ENCODE measurements around the gene POLR2B. TPM values are rescaled to one million over a fixed set of nuclear protein-coding genes. Genes with fewer than 3 reads are reported as not detected.
"Not testable (repeated sequence)": the region's sequence is repeated elsewhere in the genome, so short reads cannot be mapped to it uniquely, and the experiment has no call there.

The POLR2B gene
- total and polyA plus RNA-seq, 2 of the 4 experiments (the other 2 are of a cell fraction) = 74.0 to 106 TPM

DNA sequence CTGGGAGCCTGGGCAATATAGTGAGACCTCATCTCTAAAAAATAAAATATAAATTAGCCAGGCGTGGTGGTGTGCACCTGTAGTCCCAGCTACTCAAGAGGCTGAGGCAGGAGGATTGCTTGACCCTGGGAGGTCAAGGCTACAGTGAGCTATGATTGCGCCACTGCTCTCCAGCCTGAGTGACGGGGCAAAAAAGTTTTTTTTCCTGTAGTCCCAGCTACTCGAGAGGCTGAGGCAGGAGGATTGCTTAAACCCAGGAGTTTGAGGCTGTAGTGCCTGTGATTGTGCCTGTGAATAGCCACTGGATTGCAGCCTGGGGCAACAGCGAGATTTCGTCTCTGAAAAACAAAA lies 82.0 kb downstream of the POLR2B start:
- in situ Hi-C loops (cut with MboI; ENCODE audit: low sequenced_read_pairs); H4K5ac ChIP-seq (ENCODE audit: low read depth, low read length); H3K56ac ChIP-seq (ENCODE audit: extremely low read depth, insufficient read depth, low read length); ATAC-seq (ENCODE audit: low read depth); dilution Hi-C loops (cut with HindIII; ENCODE audit: low sequenced_read_pairs, unreplicated experiment); H2AK9ac ChIP-seq (replicated peaks; ENCODE audit: low read depth, low read length, poor library complexity); H4K91ac ChIP-seq (ENCODE audit: insufficient read depth, low read depth, low read length); H3K27ac ChIP-seq (ENCODE audit: insufficient read depth, low read length); H4K20me1 ChIP-seq (ENCODE audit: insufficient read depth, low read length); H3K4me3 ChIP-seq (ENCODE audit: insufficient read depth, low read depth, low read length); H3K9ac ChIP-seq (ENCODE audit: low read depth, low read length); H3K23ac ChIP-seq (ENCODE audit: low read depth, low read length); BruUV-seq (replicated peaks); intact Hi-C loops (cut with micrococcal nuclease); H3K9me3 ChIP-seq (ENCODE audit: control insufficient read depth, insufficient read depth, low read length); DNase-seq; H3K27me3 ChIP-seq (ENCODE audit: control insufficient read depth, insufficient read depth, low read length); H3K4me2 ChIP-seq (ENCODE audit: low read depth, low read length); CTCF ChIA-PET; H3K36me3 ChIP-seq (ENCODE audit: control insufficient read depth, insufficient read depth, low read length); POLR2A ChIA-PET (ENCODE audit: unreplicated experiment); H2AFZ ChIP-seq (replicated peaks; ENCODE audit: low read length, poor library complexity): not testable (repeated sequence)
- Histone ChIP-seq H2BK20ac (ENCODE audit: low read depth, low read length) (peak overlapping the region; percentile 68; the same call in 1 of the 2 replicates), H3K18ac (ENCODE audit: low read depth, low read length) (0 out of 2 replicates have a peak overlapping the region, but pooled peaks have one; percentile 1), H3K14ac (replicated peaks; ENCODE audit: low read depth, low read length) (peak overlapping the region; percentile 55), H4K8ac (ENCODE audit: low read depth in 2 of 2, low read length in 2 of 2) (peak overlapping the region in 1 of 2 experiments; percentile 55; a peak in 2 of 4 replicates), H3K79me1 (ENCODE audit: low read depth in 1 of 2, low read length in 2 of 2) (peaks cover 16 to 72% of the 10 kb centered on the region in 2 experiments), H3K4me1 (ENCODE audit: control insufficient read depth, insufficient read depth, low read length) (peaks cover 23% of the 10 kb centered on the region), H3K4ac (ENCODE audit: low read depth, low read length) (peak overlapping the region; percentile 86), H3K9me1 (ENCODE audit: insufficient read depth, low read length) (peaks cover 22% of the 10 kb centered on the region), H2BK15ac (ENCODE audit: low read depth, low read length) (peak overlapping the region; percentile 29; the same call in 1 of the 3 replicates), H2BK120ac (ENCODE audit: low read depth, low read length) (peak overlapping the region; percentile 77), H2AK5ac (ENCODE audit: low read depth, low read length) (peak overlapping the region; percentile 44; the same call in 1 of the 2 replicates), H2BK5ac (ENCODE audit: low read depth, low read length, poor library complexity, severe bottlenecking) (peak overlapping the region; percentile 31)
- TF ChIP-seq CEBPB (IDR thresholded peaks at IDR 0.05; ENCODE audit: low read depth, low read length) = peak; percentile 38
- WGBS, 2 experiments (ENCODE audit: extremely low coverage in 2 of 2, insufficient read length in 1 of 2) = 93% methylated on average over 2 of the region's 6 CpGs; no CpG with 5 or more reads in 1 of the 2 experiments

Data from IMR-90 (cell line).